H1 (cell line): ENCODE data around the gene VASP. TPM values are rescaled to one million over a fixed set of nuclear protein-coding genes. Genes with fewer than 3 reads are reported as not detected.

Experiments
- CTCF ChIA-PET: fragments of 300-600 bp; sonication (Branson Sonifier 250); formaldehyde crosslinking; loops from one replicate; lab custom pipeline; 2021; ENCODE audit not compliant: partially characterized antibody; lab: Charles Lee
- POLR2A ChIA-PET: fragments of 300-600 bp; sonication (Branson Sonifier 250); formaldehyde crosslinking; loops from one replicate; lab custom pipeline; 2021; ENCODE audit warnings: inconsistent platforms; ENCODE audit not compliant: partially characterized antibody; lab: Charles Lee
- DNase-seq, 2 experiments: peaks; one replicate each; pipeline versions ENCODE4 v3.0.0 to v3.0.0-alpha.2; 2010 to 2022; ENCODE audit warnings: low spot score in 2 of 2, low read depth in 1 of 2, mixed read lengths in 1 of 2
- FAIRE-seq: peaks from 2 replicates; lab custom pipeline; 2011; peaks lifted over from hg19 to GRCh38; lab: Jason Lieb, UNC
- H2AFZ ChIP-seq: 2 replicates; pipeline ENCODE4 v1.8.1; 2012; ENCODE audit warnings: low read length, inconsistent platforms
- H2AK5ac ChIP-seq: 2 replicates; pipeline ENCODE4 v1.6.1; 2013; ENCODE audit warnings: low read depth, low read length
- H2BK120ac ChIP-seq: replicated peaks from 2 replicates; pipeline ENCODE3; 2013; ENCODE audit warnings: low read depth, low read length, inconsistent platforms
- H2BK12ac ChIP-seq: 2 replicates; pipeline ENCODE4 v1.6.1; 2013; ENCODE audit warnings: low read depth, low read length
- H2BK15ac ChIP-seq: 2 replicates; pipeline ENCODE4 v1.6.1; 2013; ENCODE audit warnings: low read length
- H2BK20ac ChIP-seq: 2 replicates; pipeline ENCODE4 v1.6.1; 2013; ENCODE audit warnings: low read length
- H2BK5ac ChIP-seq: 2 replicates; pipeline ENCODE4 v1.6.1; 2013; ENCODE audit warnings: low read depth, low read length
- H3K14ac ChIP-seq: 2 replicates; pipeline ENCODE4 v1.6.1; 2013; ENCODE audit warnings: inconsistent platforms; ENCODE audit not compliant: insufficient read length
- H3K18ac ChIP-seq: 2 replicates; pipeline ENCODE4 v1.6.1; 2013; ENCODE audit warnings: low read length; ENCODE audit errors: extremely low read depth
- H3K23ac ChIP-seq: 2 replicates; pipeline ENCODE4 v1.6.1; 2013; ENCODE audit warnings: inconsistent platforms; ENCODE audit not compliant: insufficient read length
- H3K23me2 ChIP-seq: 2 replicates; pipeline ENCODE4 v1.6.1; 2013; ENCODE audit warnings: low read depth, low read length
- H3K27ac ChIP-seq: 2 replicates; pipeline ENCODE4 v1.6.1; 2011; ENCODE audit warnings: low read depth, low read length, inconsistent platforms
- H3K27me3 ChIP-seq, 4 experiments: replicated peaks in 1 of 4; 1 replicate in 1 of 4; 2 replicates in 3 of 4; pipeline versions ENCODE4 v1.6.1 to v1.8.1; 2011 to 2013; ENCODE audit warnings: low read length in 3 of 4, mild to moderate bottlenecking in 3 of 4, inconsistent platforms in 2 of 4, mixed read lengths in 2 of 4, moderate library complexity in 1 of 4; ENCODE audit not compliant: control insufficient read depth in 3 of 4, insufficient read depth in 3 of 4; ENCODE audit errors: extremely low read depth in 1 of 4
- H3K36me3 ChIP-seq, 4 experiments: 2 replicates each; pipeline versions ENCODE4 v1.6.1 to v1.8.1; 2011 to 2013; ENCODE audit warnings: mild to moderate bottlenecking in 4 of 4, low read length in 3 of 4, moderate library complexity in 2 of 4, control low read depth in 1 of 4, inconsistent platforms in 1 of 4; ENCODE audit not compliant: insufficient read depth in 4 of 4, control insufficient read depth in 2 of 4
- H3K4ac ChIP-seq: replicated peaks from 2 replicates; pipeline ENCODE3; 2013; ENCODE audit warnings: low read length, low read depth, mixed read lengths, inconsistent platforms; ENCODE audit not compliant: insufficient read length
- H3K4me1 ChIP-seq, 4 experiments: replicated peaks in 1 of 4; 1 replicate in 1 of 4; 2 replicates in 3 of 4; pipeline versions ENCODE4 v1.6.1 to v1.8.1; 2011 to 2013; ENCODE audit warnings: low read length in 3 of 4, inconsistent platforms in 2 of 4, mixed read lengths in 1 of 4; ENCODE audit not compliant: insufficient read depth in 4 of 4, control insufficient read depth in 3 of 4
- H3K4me2 ChIP-seq, 2 experiments: 2 replicates each; pipeline versions ENCODE4 v1.6.1 to v1.8.1; 2011 to 2013; ENCODE audit warnings: low read depth in 2 of 2, low read length in 2 of 2, control low read depth in 1 of 2, inconsistent platforms in 1 of 2, mild to moderate bottlenecking in 1 of 2; ENCODE audit not compliant: insufficient read depth in 1 of 2
- H3K4me3 ChIP-seq, 4 experiments: fragments of 200-600, 300-600 bp in 1 of 4; sonication (generic), shearing (Covaris generic), sonication (Bioruptor Twin) in 1 of 4; 2 replicates each; pipeline versions ENCODE4 v1.5.1 to v1.8.1; 2011 to 2016; ENCODE audit warnings: low read length in 4 of 4, low read depth in 3 of 4, control low read depth in 2 of 4, inconsistent platforms in 2 of 4, mild to moderate bottlenecking in 2 of 4, mixed read lengths in 1 of 4, moderate library complexity in 1 of 4; ENCODE audit not compliant: insufficient read depth in 2 of 4; ENCODE audit errors: extremely low read depth in 1 of 4
- H3K56ac ChIP-seq: replicated peaks from 2 replicates; pipeline ENCODE3; 2013; ENCODE audit warnings: low read depth, mild to moderate bottlenecking, mixed read lengths, low read length, inconsistent platforms; ENCODE audit not compliant: insufficient read length
- H3K79me1 ChIP-seq: 2 replicates; pipeline ENCODE4 v1.6.1; 2013; ENCODE audit warnings: low read depth, low read length, control low read depth
- H3K79me2 ChIP-seq, 2 experiments: 2 replicates each; pipeline versions ENCODE4 v1.6.1 to v1.8.1; 2012 to 2013; ENCODE audit warnings: low read length in 2 of 2, mild to moderate bottlenecking in 2 of 2, inconsistent platforms in 1 of 2; ENCODE audit not compliant: insufficient read depth in 2 of 2, control insufficient read depth in 1 of 2
- H3K9ac ChIP-seq, 4 experiments: replicated peaks in 1 of 4; 1 replicate in 1 of 4; 2 replicates in 3 of 4; pipeline versions ENCODE4 v1.6.1 to v1.8.1; 2011 to 2013; ENCODE audit warnings: low read depth in 3 of 4, low read length in 3 of 4, control low read depth in 2 of 4, mild to moderate bottlenecking in 2 of 4, moderate library complexity in 2 of 4, inconsistent platforms in 1 of 4; ENCODE audit errors: extremely low read depth in 1 of 4
- H3K9me3 ChIP-seq, 2 experiments: 2 replicates each; pipeline versions ENCODE4 v1.6.1 to v1.8.1; 2012 to 2013; ENCODE audit warnings: mild to moderate bottlenecking in 2 of 2, moderate library complexity in 2 of 2, control low read depth in 1 of 2, inconsistent platforms in 1 of 2, low read depth in 1 of 2, low read length in 1 of 2, mixed read lengths in 1 of 2; ENCODE audit not compliant: insufficient read depth in 2 of 2
- H4K20me1 ChIP-seq, 2 experiments: replicated peaks in 1 of 2; 2 replicates each; pipeline versions ENCODE3 to v1.8.1; 2011 to 2013; ENCODE audit warnings: inconsistent platforms in 2 of 2, low read length in 2 of 2, mild to moderate bottlenecking in 1 of 2; ENCODE audit not compliant: insufficient read depth in 2 of 2, control insufficient read depth in 1 of 2
- H4K5ac ChIP-seq: 2 replicates; pipeline ENCODE4 v1.6.1; 2013; ENCODE audit warnings: low read length, low read depth, mixed read lengths, inconsistent platforms; ENCODE audit not compliant: insufficient read length
- H4K8ac ChIP-seq: 2 replicates; pipeline ENCODE4 v1.8.0; 2013; ENCODE audit warnings: mild to moderate bottlenecking, moderate library complexity, low read length, inconsistent platforms; ENCODE audit not compliant: insufficient read depth; ENCODE audit errors: extremely low read depth
- H4K91ac ChIP-seq: replicated peaks from 2 replicates; pipeline ENCODE3; 2013; ENCODE audit warnings: low read length, mixed read lengths, inconsistent platforms; ENCODE audit not compliant: insufficient read length
- HDAC2 ChIP-seq, 2 experiments: fragments of 300-600 bp in 1 of 2; sonication (generic) in 1 of 2; IDR thresholded peaks; 2 replicates each; pipeline ENCODE4 v1.6.1; 2011 to 2012; ENCODE audit warnings: low read depth in 2 of 2, low read length in 2 of 2, mild to moderate bottlenecking in 2 of 2, moderate library complexity in 2 of 2, borderline replicate concordance in 1 of 2, inconsistent platforms in 1 of 2
- RFX5 ChIP-seq: IDR thresholded peaks from 2 replicates; pipeline ENCODE4 v1.6.1; 2011; ENCODE audit warnings: low read depth, low read length, improper control_type of control experiment, borderline replicate concordance
- SRF ChIP-seq: IDR thresholded peaks from 2 replicates; pipeline ENCODE4 v1.6.1; 2011; ENCODE audit warnings: mild to moderate bottlenecking, low read depth, low read length, moderate library complexity
- TEAD4 ChIP-seq: IDR thresholded peaks from 2 replicates; pipeline ENCODE4 v1.6.1; 2012; ENCODE audit warnings: low read depth, low read length, inconsistent platforms, mixed read lengths
- ZNF274 ChIP-seq: IDR thresholded peaks from 2 replicates; pipeline ENCODE4 v1.7.0; 2012; ENCODE audit warnings: low read length, borderline replicate concordance; ENCODE audit errors: extremely low read depth
- WGBS, 2 experiments: shearing (Covaris generic) in 1 of 2; methylation state at CpG; one replicate each; pipeline versions ENCODE4 v1.1.6 to v1.1.7; 2013 to 2015; ENCODE audit warnings: low lambda C conversion rate in 2 of 2, mixed read lengths in 2 of 2, inconsistent platforms in 1 of 2, low coverage in 1 of 2, missing lambda C conversion rate in 1 of 2; ENCODE audit not compliant: insufficient replicate concordance in 2 of 2, insufficient coverage in 1 of 2, insufficient read length in 1 of 2; ENCODE audit errors: extremely low coverage in 1 of 2, missing lambda C conversion rate in 1 of 2; 5-methylcytosine and 5-hydroxymethylcytosine counted together
- polyA plus RNA-seq, 7 experiments: library from polyadenylated mRNA; depleted of rRNA in 3 of 7; stranded (reverse) in 5 of 7; unstranded in 2 of 7; fragments of >200 nt in 5 of 7; fragments of 200-250 nt in 2 of 7; gene quantifications; 1 replicate in 5 of 7; 2 replicates in 1 of 7; 4 replicates in 1 of 7; pipeline versions ENCODE4 v1.2.1 to v1.2.3, GENCODE V29; 2011 to 2013; ENCODE audit warnings: missing spikeins in 2 of 7, mixed read lengths in 2 of 7
- total RNA-seq: library from RNA; stranded (reverse); fragmentation: NEBNext Ultra II Directional; extraction: Animal tissue kit (Norgen Biotek cat#: 25700); gene quantifications from 2 replicates; pipeline ENCODE4 v1.2.1, GENCODE V29; 2021
- TF ChIP-seq, protein P1 (sequence below): IDR thresholded peaks from 2 replicates; pipeline ENCODE4 v1.6.1; 2012; ENCODE audit warnings: inconsistent platforms

Gene VASP
- total and polyA plus RNA-seq, 2 of the 8 experiments (the other 6 are each of a cell fraction or from before 2014, with no cell fraction given): 89.7 to 135 TPM

DNA sequence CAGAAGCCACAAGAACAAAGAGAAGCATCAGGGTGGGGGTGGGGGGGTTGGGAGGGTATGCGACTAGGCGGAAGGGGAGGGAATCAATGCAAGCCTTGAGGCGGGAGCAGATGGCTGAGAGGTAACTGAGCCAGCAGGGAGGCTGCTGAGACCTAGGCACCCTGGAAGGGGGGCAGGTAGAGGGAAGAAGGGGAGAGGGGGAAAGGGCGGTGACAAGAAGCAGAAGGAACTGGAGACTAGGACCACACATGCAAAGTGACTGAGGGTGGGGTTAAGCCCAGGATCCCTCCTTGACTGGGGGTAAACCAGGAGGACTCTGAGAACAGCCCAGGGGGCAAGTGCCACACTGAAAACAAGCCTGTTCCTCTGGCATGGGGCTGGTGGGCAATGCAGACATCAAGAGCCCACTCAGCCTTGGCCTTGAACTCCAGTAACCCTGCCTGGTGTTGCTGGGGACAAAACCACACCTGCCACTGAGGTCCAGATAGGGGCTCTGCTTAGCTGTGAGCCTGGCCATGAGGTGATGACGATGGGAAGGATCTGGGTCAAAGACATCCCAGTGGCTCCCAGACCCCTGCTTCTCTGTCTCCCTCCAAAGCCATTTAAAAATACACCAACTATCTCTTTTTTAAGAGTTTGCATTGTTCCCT is 57.0 kb downstream of the VASP start:
- H3K27me3 ChIP-seq: no peaks in the 10 kb centered on the region
- no peak overlapping the region for H3K4me3 ChIP-seq
- H3K23ac ChIP-seq: no peak overlapping the region
- H3K79me2 ChIP-seq: no peaks in the 10 kb centered on the region
- H3K9ac ChIP-seq: no peak overlapping the region
- peak overlapping the region; percentile 12 for H4K91ac ChIP-seq
- no peak overlapping the region for H2BK120ac ChIP-seq
- H2BK12ac ChIP-seq: peak overlapping the region; percentile 85
- peak overlapping the region; percentile 84; the same call in 1 of the 2 replicates for H2AK5ac ChIP-seq
- H2BK5ac ChIP-seq: peak overlapping the region; percentile 94
- no peak overlapping the region for H3K56ac ChIP-seq
- peak overlapping the region; percentile 71 for H3K18ac ChIP-seq
- no peak overlapping the region for H4K8ac ChIP-seq
- H3K4me1 ChIP-seq: peaks cover 4 to 5% (median 4%) of the 10 kb centered on the region in 4 experiments
- H4K5ac ChIP-seq: no peak overlapping the region
- H3K9me3 ChIP-seq: no peaks in the 10 kb centered on the region
- peaks cover 0 to 2% of the 10 kb centered on the region in 2 experiments for H4K20me1 ChIP-seq
- 0 out of 2 replicates have a peak overlapping the region, but pooled peaks have one; percentile 88 for H2BK15ac ChIP-seq
- peaks cover 2% of the 10 kb centered on the region; the same call in 1 of the 2 replicates for H3K79me1 ChIP-seq
- FAIRE-seq (no peak), DNase-seq (peak; percentile 53 to 58)
- H2BK20ac ChIP-seq: no peak overlapping the region; the same call in 1 of the 2 replicates
- TF ChIP-seq ZNF274: no peak
- TF ChIP-seq, protein P1, sequence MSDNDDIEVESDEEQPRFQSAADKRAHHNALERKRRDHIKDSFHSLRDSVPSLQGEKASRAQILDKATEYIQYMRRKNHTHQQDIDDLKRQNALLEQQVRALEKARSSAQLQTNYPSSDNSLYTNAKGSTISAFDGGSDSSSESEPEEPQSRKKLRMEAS: peak; percentile 22; the same call in 1 of the 2 replicates
- no peak for TF ChIP-seq TEAD4
- TF ChIP-seq RFX5: no peak
- 0 out of 4 replicates have a peak, but pooled peaks of 1 of the 2 experiments have one; percentile 5 for TF ChIP-seq HDAC2 (IDR thresholded peaks at IDR 0.05; ENCODE audit: borderline replicate concordance in 1 of 2, low read depth in 2 of 2, low read length in 2 of 2)
- no peak for TF ChIP-seq SRF
- CTCF ChIA-PET: interaction anchor here (0.9 to 8.1 kb wide), 4 partner anchors 11 to 79 kb away, joined by 3 to 79 read pairs (median 6); no protein-coding TSS in a partner anchor
- H3K4me2 ChIP-seq: peak overlapping the region; percentile 52 to 53
- 58% methylated on average over 1 of the region's 5 CpGs; no CpG with 5 or more reads in 1 of the 2 experiments for WGBS, 2 experiments
- H3K14ac ChIP-seq: no peak overlapping the region
- POLR2A ChIA-PET: interaction anchor here (1.0 to 1.4 kb wide), 2 partner anchors 10 to 56 kb away, joined by 3 read pairs; partner anchors contain the start of gene VASP
- no peak overlapping the region for H3K4ac ChIP-seq
- H3K27ac ChIP-seq: peak overlapping the region; percentile 24; the same call in 1 of the 2 replicates
- H3K36me3 ChIP-seq: no peaks in the 10 kb centered on the region
- no peaks in the 10 kb centered on the region for H3K23me2 ChIP-seq
- no peak overlapping the region for H2AFZ ChIP-seq
